SK-N-SH (cell line): ENCODE measurements around the gene IGDCC3. TPM values are rescaled to one million over a fixed set of nuclear protein-coding genes. Genes with fewer than 3 reads are reported as not detected.

Source experiments
- CTCF ChIA-PET: fragments of 300-600, 350-600 bp; formaldehyde crosslinking; extraction: SDS; loops from one replicate; lab custom pipeline; 2021; lab: Yijun Ruan, JAX
- POLR2A ChIA-PET: fragments of 350-600 bp; sonication (Branson Sonifier 250); formaldehyde crosslinking; extraction: SDS; loops from one replicate; lab custom pipeline; 2020; ENCODE audit warnings: antibody characterized with exemption, inconsistent platforms; lab: Yijun Ruan, JAX
- DNase-seq: peaks from one replicate; pipeline ENCODE4 v3.0.0; 2012
- H2AFZ ChIP-seq: fragments of 200-600 bp; sonication (generic); 2 replicates; pipeline ENCODE4 v1.8.1; 2016; ENCODE audit warnings: antibody characterized with exemption, mild to moderate bottlenecking, low read depth
- H3F3A ChIP-seq: fragments of 200-600 bp; sonication (generic); replicated peaks from 2 replicates; pipeline ENCODE3; 2016; ENCODE audit warnings: antibody characterized with exemption, mild to moderate bottlenecking; ENCODE audit not compliant: insufficient read depth
- H3K27ac ChIP-seq, 2 experiments: fragments of 200-500 bp in 1 of 2; fragments of 200-600 bp in 1 of 2; sonication (Bioruptor generic) in 1 of 2; sonication (generic), shearing (Covaris generic) in 1 of 2; 2 replicates each; pipeline versions ENCODE4 v1.5.1 to v1.6.1; 2014 to 2016; ENCODE audit warnings: low read depth in 2 of 2, inconsistent platforms in 1 of 2, low read length in 1 of 2, mild to moderate bottlenecking in 1 of 2, mixed read lengths in 1 of 2
- H3K27me3 ChIP-seq: fragments of 200-600 bp; sonication (generic), shearing (Covaris generic); 2 replicates; pipeline ENCODE4 v1.6.1; 2016; ENCODE audit warnings: mixed run types; ENCODE audit not compliant: insufficient read depth
- H3K36me3 ChIP-seq, 2 experiments: fragments of 200-500 bp in 1 of 2; fragments of 200-600 bp in 1 of 2; sonication (Bioruptor generic) in 1 of 2; sonication (generic) in 1 of 2; replicated peaks in 1 of 2; 2 replicates each; pipeline versions ENCODE3 to v1.5.1; 2014 to 2016; ENCODE audit warnings: low read length in 1 of 2, mild to moderate bottlenecking in 1 of 2; ENCODE audit not compliant: insufficient read depth in 2 of 2, control insufficient read depth in 1 of 2
- H3K4me1 ChIP-seq, 2 experiments: fragments of 200-500 bp in 1 of 2; fragments of 200-600 bp in 1 of 2; sonication (Bioruptor generic) in 1 of 2; sonication (generic), shearing (Covaris generic) in 1 of 2; 2 replicates each; pipeline versions ENCODE4 v1.5.1 to v1.6.1; 2014 to 2016; ENCODE audit warnings: low read depth in 1 of 2, low read length in 1 of 2, mixed run types in 1 of 2; ENCODE audit not compliant: insufficient read depth in 2 of 2, control insufficient read depth in 1 of 2
- H3K4me2 ChIP-seq: fragments of 200-600 bp; sonication (generic), shearing (Covaris generic); 2 replicates; pipeline ENCODE4 v1.6.1; 2017; ENCODE audit warnings: mixed run types
- H3K4me3 ChIP-seq, 2 experiments: fragments of 200-500 bp in 1 of 2; fragments of 200-600 bp in 1 of 2; sonication (Bioruptor generic) in 1 of 2; sonication (generic), shearing (Covaris generic) in 1 of 2; 2 replicates each; pipeline versions ENCODE4 v1.5.1 to v1.8.1; 2014 to 2016; ENCODE audit warnings: low read depth in 2 of 2, inconsistent platforms in 1 of 2, low read length in 1 of 2, mild to moderate bottlenecking in 1 of 2, mixed read lengths in 1 of 2, moderate library complexity in 1 of 2
- H3K79me2 ChIP-seq: fragments of 200-600 bp; sonication (generic); 2 replicates; pipeline ENCODE4 v1.8.1; 2017; ENCODE audit warnings: mild to moderate bottlenecking; ENCODE audit not compliant: insufficient read depth
- H3K9ac ChIP-seq: fragments of 200-600 bp; sonication (generic); 2 replicates; pipeline ENCODE4 v1.6.1; 2017; ENCODE audit warnings: mixed run types
- H3K9me2 ChIP-seq: fragments of 200-600 bp; sonication (generic); 2 replicates; pipeline ENCODE4 v1.6.1; 2017; ENCODE audit warnings: mixed run types
- H3K9me3 ChIP-seq: fragments of 200-600 bp; sonication (generic); 2 replicates; pipeline ENCODE4 v1.6.1; 2017; ENCODE audit warnings: mixed run types, mild to moderate bottlenecking, moderate library complexity
- H4K20me1 ChIP-seq: fragments of 200-600 bp; sonication (generic); 2 replicates; pipeline ENCODE4 v1.6.1; 2017; ENCODE audit warnings: mild to moderate bottlenecking, mixed run types; ENCODE audit not compliant: insufficient read depth
- EP300 ChIP-seq, 2 experiments: IDR thresholded peaks; 2 replicates each; pipeline versions ENCODE4 v1.4.0 to v1.6.1; 2012; ENCODE audit warnings: borderline replicate concordance in 1 of 2, low read depth in 1 of 2, low read length in 1 of 2
- EZH2phosphoT487 ChIP-seq: fragments of 200-600 bp; sonication (generic); IDR thresholded peaks from 2 replicates; pipeline ENCODE4 v1.6.1; 2017; ENCODE audit warnings: low read depth, mixed run types, mild to moderate bottlenecking, antibody characterized with exemption, moderate library complexity, borderline replicate concordance
- FOXM1 ChIP-seq: IDR thresholded peaks from 2 replicates; pipeline ENCODE4 v1.4.0; 2012; ENCODE audit warnings: low read depth, mild to moderate bottlenecking
- GABPA ChIP-seq: IDR thresholded peaks from 2 replicates; pipeline ENCODE4 v1.4.0; 2012; ENCODE audit warnings: low read depth, mild to moderate bottlenecking
- GATA2 ChIP-seq: sonication (generic); formaldehyde crosslinking; IDR thresholded peaks from 2 replicates; pipeline ENCODE4 v1.5.0; 2020; ENCODE audit warnings: mild to moderate bottlenecking, missing genetic modification reagents
- MEF2A ChIP-seq: IDR thresholded peaks from 2 replicates; pipeline ENCODE4 v1.4.0; 2012; ENCODE audit warnings: low read depth, borderline replicate concordance
- MXI1 ChIP-seq: IDR thresholded peaks from 2 replicates; pipeline ENCODE4 v1.6.1; 2012; ENCODE audit warnings: mild to moderate bottlenecking, low read depth, low read length, improper control_type of control experiment
- NRF1 ChIP-seq: IDR thresholded peaks from 2 replicates; pipeline ENCODE4 v1.6.1; 2012; ENCODE audit warnings: low read depth, mild to moderate bottlenecking, low read length
- RAD21 ChIP-seq: IDR thresholded peaks from 2 replicates; pipeline ENCODE4 v1.6.1; 2012; ENCODE audit warnings: mild to moderate bottlenecking, low read length
- RFX5 ChIP-seq: IDR thresholded peaks from 2 replicates; pipeline ENCODE4 v1.6.1; 2012; ENCODE audit warnings: mild to moderate bottlenecking, improper control_type of control experiment, low read length
- USF1 ChIP-seq: IDR thresholded peaks from 2 replicates; pipeline ENCODE4 v1.4.0; 2012; ENCODE audit warnings: low read depth, borderline replicate concordance
- WGBS: methylation state at CpG from one replicate; pipeline ENCODE4 v1.1.6; 2017; ENCODE audit warnings: low lambda C conversion rate; 5-methylcytosine and 5-hydroxymethylcytosine counted together
- polyA plus RNA-seq, 3 experiments: library from polyadenylated mRNA; depleted of rRNA; stranded (reverse); fragments of >200 nt; gene quantifications; 2 replicates each; pipeline ENCODE4 v1.2.3, GENCODE V29; 2012
- TF ChIP-seq, protein P1 (sequence below): fragments of 200-600 bp; sonication (generic); IDR thresholded peaks from 2 replicates; pipeline ENCODE4 v1.6.1; 2017; ENCODE audit warnings: antibody characterized with exemption, mild to moderate bottlenecking, moderate library complexity
- TF ChIP-seq, protein P2 (sequence below): IDR thresholded peaks from 2 replicates; pipeline ENCODE4 v1.6.1; 2012; ENCODE audit warnings: mild to moderate bottlenecking, low read depth, low read length, moderate library complexity

The IGDCC3 gene
- polyA plus RNA-seq, 1 of the 3 experiments (the other 2 are of a cell fraction) = 0.43 TPM

DNA sequence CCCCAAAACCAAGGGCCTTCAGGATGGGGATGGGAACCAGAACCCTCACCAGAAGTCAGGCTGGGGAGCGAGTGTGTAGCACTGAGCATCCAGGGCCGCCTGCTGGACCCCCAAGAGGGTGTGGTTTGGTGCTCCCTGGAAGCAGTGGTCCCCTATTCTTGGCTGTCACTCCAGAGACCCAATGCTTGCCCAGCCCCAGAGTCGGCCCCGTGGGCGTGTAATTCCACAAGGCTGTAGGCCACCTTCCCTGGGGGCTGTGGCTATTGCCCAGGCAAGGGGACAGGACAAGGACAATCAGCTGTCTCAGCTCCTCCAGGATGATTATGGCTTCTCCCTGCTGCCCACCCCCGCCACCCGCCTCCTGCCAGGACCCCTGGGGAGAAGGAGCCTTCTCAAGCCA lies 14.5 kb downstream of the IGDCC3 start (continued):
- TF ChIP-seq MXI1 (no peak), EP300 (IDR thresholded peaks at IDR 0.05; ENCODE audit: borderline replicate concordance in 1 of 2, low read depth in 1 of 2, low read length in 1 of 2) (no peak), GABPA (no peak)

DNA sequence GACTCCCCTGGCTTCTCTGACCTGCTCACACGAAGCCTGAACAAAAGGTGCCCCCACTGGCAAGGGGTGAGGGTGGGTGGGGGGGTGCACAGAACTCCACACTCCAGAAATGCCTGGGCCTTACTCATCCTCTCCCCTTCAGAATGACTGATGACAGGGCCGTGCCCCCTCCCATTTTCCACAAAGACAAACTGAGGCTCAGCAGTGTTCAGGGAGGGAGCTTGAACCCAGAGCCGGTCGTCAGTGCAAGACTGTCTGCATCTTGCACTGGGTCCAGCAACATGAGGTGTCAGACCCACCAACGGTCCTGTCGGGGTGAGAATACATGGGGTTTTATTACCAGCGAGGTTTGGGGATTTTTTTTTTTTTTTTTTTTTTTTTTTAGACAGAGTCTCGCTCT lies 15.3 kb downstream of the IGDCC3 start:
- H3K9ac ChIP-seq = no peak overlapping the region
- 87% methylated on average over 8 of the region's 8 CpGs for WGBS
- CTCF ChIA-PET = interaction anchor here (1.1 to 3.8 kb wide), 3 partner anchors 23 to 45 kb away, joined by 3 to 14 read pairs (median 4); no protein-coding TSS in a partner anchor

GRCh38 chr15:65361708-65362459 lies 15.9 kb downstream of the IGDCC3 start:
- no peak overlapping the region for H2AFZ ChIP-seq
- 95% methylated on average over 31 of the region's 32 CpGs for WGBS
- H4K20me1 ChIP-seq = no peaks in the 10 kb centered on the region
- no peak for TF ChIP-seq NRF1
- TF ChIP-seq, protein P1, sequence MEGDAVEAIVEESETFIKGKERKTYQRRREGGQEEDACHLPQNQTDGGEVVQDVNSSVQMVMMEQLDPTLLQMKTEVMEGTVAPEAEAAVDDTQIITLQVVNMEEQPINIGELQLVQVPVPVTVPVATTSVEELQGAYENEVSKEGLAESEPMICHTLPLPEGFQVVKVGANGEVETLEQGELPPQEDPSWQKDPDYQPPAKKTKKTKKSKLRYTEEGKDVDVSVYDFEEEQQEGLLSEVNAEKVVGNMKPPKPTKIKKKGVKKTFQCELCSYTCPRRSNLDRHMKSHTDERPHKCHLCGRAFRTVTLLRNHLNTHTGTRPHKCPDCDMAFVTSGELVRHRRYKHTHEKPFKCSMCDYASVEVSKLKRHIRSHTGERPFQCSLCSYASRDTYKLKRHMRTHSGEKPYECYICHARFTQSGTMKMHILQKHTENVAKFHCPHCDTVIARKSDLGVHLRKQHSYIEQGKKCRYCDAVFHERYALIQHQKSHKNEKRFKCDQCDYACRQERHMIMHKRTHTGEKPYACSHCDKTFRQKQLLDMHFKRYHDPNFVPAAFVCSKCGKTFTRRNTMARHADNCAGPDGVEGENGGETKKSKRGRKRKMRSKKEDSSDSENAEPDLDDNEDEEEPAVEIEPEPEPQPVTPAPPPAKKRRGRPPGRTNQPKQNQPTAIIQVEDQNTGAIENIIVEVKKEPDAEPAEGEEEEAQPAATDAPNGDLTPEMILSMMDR = no peak
- no peak for TF ChIP-seq MEF2A
- TF ChIP-seq GABPA = no peak
- no peak for TF ChIP-seq RAD21
- TF ChIP-seq USF1 = no peak
- no peak for TF ChIP-seq GATA2 (CRISPR knock-in tag)
- no peak for TF ChIP-seq FOXM1
- no peak for TF ChIP-seq RFX5
- H3F3A ChIP-seq = no peaks in the 10 kb centered on the region
- H3K4me1 ChIP-seq = peaks cover 0 to 7% of the 10 kb centered on the region in 2 experiments; a peak in 1 of 4 replicates
- ChIA-PET CTCF (interaction anchor here (1.1 to 3.8 kb wide), 4 partner anchors 18 to 44 kb away, joined by 3 to 14 read pairs (median 4); no protein-coding TSS in a partner anchor), POLR2A (no interaction called here)
- no peaks in the 10 kb centered on the region for H3K9me3 ChIP-seq
- H3K27me3 ChIP-seq = no peaks in the 10 kb centered on the region
- no peak overlapping the region for H3K27ac ChIP-seq
- no peak overlapping the region for H3K4me3 ChIP-seq
- H3K9me2 ChIP-seq = no peaks in the 10 kb centered on the region
- DNase-seq = no peak
- H3K79me2 ChIP-seq = no peaks in the 10 kb centered on the region
- no peak overlapping the region for H3K9ac ChIP-seq
- H3K36me3 ChIP-seq = no peaks in the 10 kb centered on the region
- H3K4me2 ChIP-seq = no peak overlapping the region

More for the DNA sequence above, 15.3 kb downstream of the IGDCC3 start:
- H4K20me1 ChIP-seq = no peaks in the 10 kb centered on the region
- no peak overlapping the region for H3K4me2 ChIP-seq
- H3K27me3 ChIP-seq = no peaks in the 10 kb centered on the region
- no peak overlapping the region for H2AFZ ChIP-seq
- no peaks in the 10 kb centered on the region for H3F3A ChIP-seq
- H3K27ac ChIP-seq = no peak overlapping the region
- POLR2A ChIA-PET = no interaction called here
- H3K9me3 ChIP-seq = no peaks in the 10 kb centered on the region
- H3K9me2 ChIP-seq = no peaks in the 10 kb centered on the region
- H3K4me3 ChIP-seq = no peak overlapping the region
- H3K36me3 ChIP-seq = no peaks in the 10 kb centered on the region
- no peak for TF ChIP-seq EZH2phosphoT487
- TF ChIP-seq, protein P2, sequence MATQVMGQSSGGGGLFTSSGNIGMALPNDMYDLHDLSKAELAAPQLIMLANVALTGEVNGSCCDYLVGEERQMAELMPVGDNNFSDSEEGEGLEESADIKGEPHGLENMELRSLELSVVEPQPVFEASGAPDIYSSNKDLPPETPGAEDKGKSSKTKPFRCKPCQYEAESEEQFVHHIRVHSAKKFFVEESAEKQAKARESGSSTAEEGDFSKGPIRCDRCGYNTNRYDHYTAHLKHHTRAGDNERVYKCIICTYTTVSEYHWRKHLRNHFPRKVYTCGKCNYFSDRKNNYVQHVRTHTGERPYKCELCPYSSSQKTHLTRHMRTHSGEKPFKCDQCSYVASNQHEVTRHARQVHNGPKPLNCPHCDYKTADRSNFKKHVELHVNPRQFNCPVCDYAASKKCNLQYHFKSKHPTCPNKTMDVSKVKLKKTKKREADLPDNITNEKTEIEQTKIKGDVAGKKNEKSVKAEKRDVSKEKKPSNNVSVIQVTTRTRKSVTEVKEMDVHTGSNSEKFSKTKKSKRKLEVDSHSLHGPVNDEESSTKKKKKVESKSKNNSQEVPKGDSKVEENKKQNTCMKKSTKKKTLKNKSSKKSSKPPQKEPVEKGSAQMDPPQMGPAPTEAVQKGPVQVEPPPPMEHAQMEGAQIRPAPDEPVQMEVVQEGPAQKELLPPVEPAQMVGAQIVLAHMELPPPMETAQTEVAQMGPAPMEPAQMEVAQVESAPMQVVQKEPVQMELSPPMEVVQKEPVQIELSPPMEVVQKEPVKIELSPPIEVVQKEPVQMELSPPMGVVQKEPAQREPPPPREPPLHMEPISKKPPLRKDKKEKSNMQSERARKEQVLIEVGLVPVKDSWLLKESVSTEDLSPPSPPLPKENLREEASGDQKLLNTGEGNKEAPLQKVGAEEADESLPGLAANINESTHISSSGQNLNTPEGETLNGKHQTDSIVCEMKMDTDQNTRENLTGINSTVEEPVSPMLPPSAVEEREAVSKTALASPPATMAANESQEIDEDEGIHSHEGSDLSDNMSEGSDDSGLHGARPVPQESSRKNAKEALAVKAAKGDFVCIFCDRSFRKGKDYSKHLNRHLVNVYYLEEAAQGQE = no peak
- H3K4me1 ChIP-seq = peaks cover 0 to 9% of the 10 kb centered on the region in 2 experiments; a peak in 1 of 4 replicates
- H3K79me2 ChIP-seq = no peaks in the 10 kb centered on the region
- no peak for DNase-seq
